HL-60 (cell line): Measurements from ENCODE around the gene MBNL1.

ENCODE experiments used
- GABPA ChIP-seq: IDR thresholded peaks from 2 replicates; pipeline ENCODE4 v1.6.1; 2012; ENCODE audit warnings: low read depth
- POLR2AphosphoS5 ChIP-seq: IDR thresholded peaks from 2 replicates; pipeline ENCODE4 v1.6.1; 2012; ENCODE audit warnings: low read depth
- REST ChIP-seq: IDR thresholded peaks from 2 replicates; pipeline ENCODE4 v1.6.1; 2012; ENCODE audit warnings: low read depth; ENCODE audit not compliant: insufficient replicate concordance
- SPI1 ChIP-seq: IDR thresholded peaks from 2 replicates; pipeline ENCODE4 v1.6.1; 2012; ENCODE audit warnings: low read depth, mild to moderate bottlenecking, borderline replicate concordance
- TF ChIP-seq, protein P1 (sequence below): IDR thresholded peaks from one replicate; pipeline ENCODE4 v1.5.1; 2011; ENCODE audit warnings: low read length, control low read depth, inconsistent platforms; ENCODE audit not compliant: insufficient read depth

GRCh38 chr3:152447511-152447910 lies 178.8 kb downstream of the MBNL1 start:
- TF ChIP-seq, protein P1, sequence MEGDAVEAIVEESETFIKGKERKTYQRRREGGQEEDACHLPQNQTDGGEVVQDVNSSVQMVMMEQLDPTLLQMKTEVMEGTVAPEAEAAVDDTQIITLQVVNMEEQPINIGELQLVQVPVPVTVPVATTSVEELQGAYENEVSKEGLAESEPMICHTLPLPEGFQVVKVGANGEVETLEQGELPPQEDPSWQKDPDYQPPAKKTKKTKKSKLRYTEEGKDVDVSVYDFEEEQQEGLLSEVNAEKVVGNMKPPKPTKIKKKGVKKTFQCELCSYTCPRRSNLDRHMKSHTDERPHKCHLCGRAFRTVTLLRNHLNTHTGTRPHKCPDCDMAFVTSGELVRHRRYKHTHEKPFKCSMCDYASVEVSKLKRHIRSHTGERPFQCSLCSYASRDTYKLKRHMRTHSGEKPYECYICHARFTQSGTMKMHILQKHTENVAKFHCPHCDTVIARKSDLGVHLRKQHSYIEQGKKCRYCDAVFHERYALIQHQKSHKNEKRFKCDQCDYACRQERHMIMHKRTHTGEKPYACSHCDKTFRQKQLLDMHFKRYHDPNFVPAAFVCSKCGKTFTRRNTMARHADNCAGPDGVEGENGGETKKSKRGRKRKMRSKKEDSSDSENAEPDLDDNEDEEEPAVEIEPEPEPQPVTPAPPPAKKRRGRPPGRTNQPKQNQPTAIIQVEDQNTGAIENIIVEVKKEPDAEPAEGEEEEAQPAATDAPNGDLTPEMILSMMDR, result no peak
- TF ChIP-seq SPI1 (no peak), POLR2AphosphoS5 (no peak), REST (no peak), GABPA (no peak)
